H1 (cell line): ENCODE results near the gene AP4M1. TPM values are rescaled to one million over a fixed set of nuclear protein-coding genes. Genes with fewer than 3 reads are reported as not detected.

ENCODE experiments used
- BCL11A ChIP-seq, 2 experiments: IDR thresholded peaks; one replicate each; pipeline ENCODE4 v1.6.1; 2011; ENCODE audit warnings: low read depth in 2 of 2, low read length in 2 of 2, mild to moderate bottlenecking in 2 of 2
- CHD1 ChIP-seq: IDR thresholded peaks from 2 replicates; pipeline ENCODE4 v1.6.1; 2012; ENCODE audit warnings: low read depth, low read length, improper control_type of control experiment
- CREB1 ChIP-seq: IDR thresholded peaks from 2 replicates; pipeline ENCODE4 v1.6.1; 2012; ENCODE audit warnings: inconsistent platforms
- CTBP2 ChIP-seq: IDR thresholded peaks from 2 replicates; pipeline ENCODE4 v1.7.0; 2011; ENCODE audit warnings: borderline replicate concordance, mild to moderate bottlenecking, moderate library complexity, mixed read lengths, low read length; ENCODE audit not compliant: insufficient read depth, insufficient read length
- GABPA ChIP-seq: IDR thresholded peaks from 2 replicates; pipeline ENCODE4 v1.6.1; 2011; ENCODE audit warnings: mild to moderate bottlenecking, low read length, moderate library complexity, borderline replicate concordance; ENCODE audit not compliant: insufficient read depth
- RAD21 ChIP-seq, 2 experiments: IDR thresholded peaks in 1 of 2; conservative IDR thresholded peaks in 1 of 2; 2 replicates each; pipeline ENCODE4 v1.6.1; 2011; ENCODE audit warnings: low read depth in 2 of 2, low read length in 2 of 2, improper control_type of control experiment in 1 of 2, inconsistent platforms in 1 of 2, mild to moderate bottlenecking in 1 of 2, moderate library complexity in 1 of 2
- RBBP5 ChIP-seq: IDR thresholded peaks from 2 replicates; pipeline ENCODE4 v1.7.1; 2012; ENCODE audit warnings: low read depth, mild to moderate bottlenecking, inconsistent platforms, low read length, moderate library complexity, borderline replicate concordance
- SRF ChIP-seq: IDR thresholded peaks from 2 replicates; pipeline ENCODE4 v1.6.1; 2011; ENCODE audit warnings: mild to moderate bottlenecking, low read depth, low read length, moderate library complexity
- polyA plus RNA-seq, 7 experiments: library from polyadenylated mRNA; depleted of rRNA in 3 of 7; stranded (reverse) in 5 of 7; unstranded in 2 of 7; fragments of >200 nt in 5 of 7; fragments of 200-250 nt in 2 of 7; gene quantifications; 1 replicate in 5 of 7; 2 replicates in 1 of 7; 4 replicates in 1 of 7; pipeline versions ENCODE4 v1.2.1 to v1.2.3, GENCODE V29; 2011 to 2013; ENCODE audit warnings: missing spikeins in 2 of 7, mixed read lengths in 2 of 7
- total RNA-seq: library from RNA; stranded (reverse); fragmentation: NEBNext Ultra II Directional; extraction: Animal tissue kit (Norgen Biotek cat#: 25700); gene quantifications from 2 replicates; pipeline ENCODE4 v1.2.1, GENCODE V29; 2021
- TF ChIP-seq, protein P1 (sequence below): fragments of 300-600 bp; sonication (generic); IDR thresholded peaks from 2 replicates; pipeline ENCODE4 v1.7.1; 2012; ENCODE audit warnings: low read length, moderate library complexity, mild to moderate bottlenecking, inconsistent platforms; ENCODE audit not compliant: insufficient replicate concordance

The AP4M1 gene
- total and polyA plus RNA-seq, 2 of the 8 experiments (the other 6 are each of a cell fraction or from before 2014, with no cell fraction given) = 15.2 to 16.6 TPM

DNA sequence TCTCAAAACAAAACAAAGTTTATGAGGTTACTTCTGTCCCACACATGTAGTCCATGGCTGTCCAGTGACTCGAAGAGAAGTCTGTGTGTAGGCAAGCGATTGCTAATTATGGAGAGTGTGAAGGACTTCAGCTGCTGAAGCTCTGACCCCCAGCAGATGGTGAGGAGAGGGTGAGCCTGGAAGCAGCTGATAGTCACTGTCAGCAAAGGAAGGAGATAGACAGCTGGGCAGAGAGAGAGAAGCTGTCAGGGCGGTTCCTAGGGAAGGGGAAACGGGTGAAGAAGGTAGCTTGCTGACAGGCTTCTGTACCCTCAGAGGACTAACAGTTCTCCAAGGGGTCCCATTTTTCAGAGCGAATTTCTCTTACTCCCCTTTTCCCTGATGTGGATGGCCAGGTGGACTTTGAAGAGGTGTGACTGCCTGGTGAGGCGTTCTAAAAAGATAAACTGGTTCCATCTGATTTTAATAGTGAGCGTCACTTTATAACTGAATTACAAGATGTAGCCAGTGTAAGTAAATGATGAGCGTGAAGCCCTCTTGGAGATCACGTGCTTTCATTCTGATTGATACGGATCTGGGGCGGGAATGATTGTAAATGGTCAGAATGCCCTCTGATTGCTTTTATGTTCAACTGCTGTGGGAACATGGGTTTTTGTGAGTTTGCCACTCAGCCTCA lies 39.8 kb upstream of the AP4M1 start (continued):
- TF ChIP-seq, protein P1, sequence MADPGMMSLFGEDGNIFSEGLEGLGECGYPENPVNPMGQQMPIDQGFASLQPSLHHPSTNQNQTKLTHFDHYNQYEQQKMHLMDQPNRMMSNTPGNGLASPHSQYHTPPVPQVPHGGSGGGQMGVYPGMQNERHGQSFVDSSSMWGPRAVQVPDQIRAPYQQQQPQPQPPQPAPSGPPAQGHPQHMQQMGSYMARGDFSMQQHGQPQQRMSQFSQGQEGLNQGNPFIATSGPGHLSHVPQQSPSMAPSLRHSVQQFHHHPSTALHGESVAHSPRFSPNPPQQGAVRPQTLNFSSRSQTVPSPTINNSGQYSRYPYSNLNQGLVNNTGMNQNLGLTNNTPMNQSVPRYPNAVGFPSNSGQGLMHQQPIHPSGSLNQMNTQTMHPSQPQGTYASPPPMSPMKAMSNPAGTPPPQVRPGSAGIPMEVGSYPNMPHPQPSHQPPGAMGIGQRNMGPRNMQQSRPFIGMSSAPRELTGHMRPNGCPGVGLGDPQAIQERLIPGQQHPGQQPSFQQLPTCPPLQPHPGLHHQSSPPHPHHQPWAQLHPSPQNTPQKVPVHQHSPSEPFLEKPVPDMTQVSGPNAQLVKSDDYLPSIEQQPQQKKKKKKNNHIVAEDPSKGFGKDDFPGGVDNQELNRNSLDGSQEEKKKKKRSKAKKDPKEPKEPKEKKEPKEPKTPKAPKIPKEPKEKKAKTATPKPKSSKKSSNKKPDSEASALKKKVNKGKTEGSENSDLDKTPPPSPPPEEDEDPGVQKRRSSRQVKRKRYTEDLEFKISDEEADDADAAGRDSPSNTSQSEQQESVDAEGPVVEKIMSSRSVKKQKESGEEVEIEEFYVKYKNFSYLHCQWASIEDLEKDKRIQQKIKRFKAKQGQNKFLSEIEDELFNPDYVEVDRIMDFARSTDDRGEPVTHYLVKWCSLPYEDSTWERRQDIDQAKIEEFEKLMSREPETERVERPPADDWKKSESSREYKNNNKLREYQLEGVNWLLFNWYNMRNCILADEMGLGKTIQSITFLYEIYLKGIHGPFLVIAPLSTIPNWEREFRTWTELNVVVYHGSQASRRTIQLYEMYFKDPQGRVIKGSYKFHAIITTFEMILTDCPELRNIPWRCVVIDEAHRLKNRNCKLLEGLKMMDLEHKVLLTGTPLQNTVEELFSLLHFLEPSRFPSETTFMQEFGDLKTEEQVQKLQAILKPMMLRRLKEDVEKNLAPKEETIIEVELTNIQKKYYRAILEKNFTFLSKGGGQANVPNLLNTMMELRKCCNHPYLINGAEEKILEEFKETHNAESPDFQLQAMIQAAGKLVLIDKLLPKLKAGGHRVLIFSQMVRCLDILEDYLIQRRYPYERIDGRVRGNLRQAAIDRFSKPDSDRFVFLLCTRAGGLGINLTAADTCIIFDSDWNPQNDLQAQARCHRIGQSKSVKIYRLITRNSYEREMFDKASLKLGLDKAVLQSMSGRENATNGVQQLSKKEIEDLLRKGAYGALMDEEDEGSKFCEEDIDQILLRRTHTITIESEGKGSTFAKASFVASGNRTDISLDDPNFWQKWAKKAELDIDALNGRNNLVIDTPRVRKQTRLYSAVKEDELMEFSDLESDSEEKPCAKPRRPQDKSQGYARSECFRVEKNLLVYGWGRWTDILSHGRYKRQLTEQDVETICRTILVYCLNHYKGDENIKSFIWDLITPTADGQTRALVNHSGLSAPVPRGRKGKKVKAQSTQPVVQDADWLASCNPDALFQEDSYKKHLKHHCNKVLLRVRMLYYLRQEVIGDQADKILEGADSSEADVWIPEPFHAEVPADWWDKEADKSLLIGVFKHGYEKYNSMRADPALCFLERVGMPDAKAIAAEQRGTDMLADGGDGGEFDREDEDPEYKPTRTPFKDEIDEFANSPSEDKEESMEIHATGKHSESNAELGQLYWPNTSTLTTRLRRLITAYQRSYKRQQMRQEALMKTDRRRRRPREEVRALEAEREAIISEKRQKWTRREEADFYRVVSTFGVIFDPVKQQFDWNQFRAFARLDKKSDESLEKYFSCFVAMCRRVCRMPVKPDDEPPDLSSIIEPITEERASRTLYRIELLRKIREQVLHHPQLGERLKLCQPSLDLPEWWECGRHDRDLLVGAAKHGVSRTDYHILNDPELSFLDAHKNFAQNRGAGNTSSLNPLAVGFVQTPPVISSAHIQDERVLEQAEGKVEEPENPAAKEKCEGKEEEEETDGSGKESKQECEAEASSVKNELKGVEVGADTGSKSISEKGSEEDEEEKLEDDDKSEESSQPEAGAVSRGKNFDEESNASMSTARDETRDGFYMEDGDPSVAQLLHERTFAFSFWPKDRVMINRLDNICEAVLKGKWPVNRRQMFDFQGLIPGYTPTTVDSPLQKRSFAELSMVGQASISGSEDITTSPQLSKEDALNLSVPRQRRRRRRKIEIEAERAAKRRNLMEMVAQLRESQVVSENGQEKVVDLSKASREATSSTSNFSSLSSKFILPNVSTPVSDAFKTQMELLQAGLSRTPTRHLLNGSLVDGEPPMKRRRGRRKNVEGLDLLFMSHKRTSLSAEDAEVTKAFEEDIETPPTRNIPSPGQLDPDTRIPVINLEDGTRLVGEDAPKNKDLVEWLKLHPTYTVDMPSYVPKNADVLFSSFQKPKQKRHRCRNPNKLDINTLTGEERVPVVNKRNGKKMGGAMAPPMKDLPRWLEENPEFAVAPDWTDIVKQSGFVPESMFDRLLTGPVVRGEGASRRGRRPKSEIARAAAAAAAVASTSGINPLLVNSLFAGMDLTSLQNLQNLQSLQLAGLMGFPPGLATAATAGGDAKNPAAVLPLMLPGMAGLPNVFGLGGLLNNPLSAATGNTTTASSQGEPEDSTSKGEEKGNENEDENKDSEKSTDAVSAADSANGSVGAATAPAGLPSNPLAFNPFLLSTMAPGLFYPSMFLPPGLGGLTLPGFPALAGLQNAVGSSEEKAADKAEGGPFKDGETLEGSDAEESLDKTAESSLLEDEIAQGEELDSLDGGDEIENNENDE = no peak
- no peak for TF ChIP-seq RAD21 (IDR thresholded peaks at IDR 0.05 in 1 of 2, conservative IDR thresholded peaks at IDR 0.05 in 1 of 2; ENCODE audit: low read depth in 2 of 2, low read length in 2 of 2)
- no peak for TF ChIP-seq SRF
- TF ChIP-seq RBBP5 = no peak
- no peak for TF ChIP-seq BCL11A (IDR thresholded peaks at IDR 0.05; ENCODE audit: low read depth in 2 of 2, low read length in 2 of 2)
- TF ChIP-seq CHD1 = no peak
- no peak for TF ChIP-seq CTBP2
- no peak for TF ChIP-seq CREB1
- TF ChIP-seq GABPA = no peak
